Nephron (organoid): ENCODE data around the gene LRBA.
A peak's percentile ranks its signal among the peaks of the same experiment; 100 is the strongest.

Experiments
- H3K27ac Mint-ChIP-seq, 3 experiments: 2 replicates each; pipeline ENCODE4 v1.8.0; 2020; ENCODE audit warnings: mixed read lengths in 3 of 3, mild to moderate bottlenecking in 2 of 3, moderate library complexity in 1 of 3
- H3K27me3 Mint-ChIP-seq: 2 replicates; pipeline ENCODE4 v1.8.0; 2021; ENCODE audit warnings: low read depth, mild to moderate bottlenecking, moderate library complexity, mixed read lengths
- H3K36me3 Mint-ChIP-seq: 2 replicates; pipeline ENCODE4 v1.8.0; 2020; ENCODE audit warnings: low read depth, mixed read lengths
- H3K4me1 Mint-ChIP-seq: 2 replicates; pipeline ENCODE4 v1.8.0; 2020; ENCODE audit warnings: mixed read lengths
- H3K4me3 Mint-ChIP-seq, 3 experiments: 2 replicates each; pipeline ENCODE4 v1.8.0; 2020; ENCODE audit warnings: mild to moderate bottlenecking in 3 of 3, mixed read lengths in 3 of 3, moderate library complexity in 2 of 3
- H3K9me3 Mint-ChIP-seq: 2 replicates; pipeline ENCODE4 v1.8.0; 2020; ENCODE audit warnings: mixed read lengths
- CTCF ChIP-seq, 3 experiments: fragments of 200-600 bp; sonication (generic); IDR thresholded peaks; one replicate each; pipeline ENCODE4 v1.5.0; 2021; ENCODE audit warnings: antibody characterized with exemption in 3 of 3; ENCODE audit not compliant: unreplicated experiment in 3 of 3

Gene LRBA

GRCh38 chr4:150784305-150784704 is 230.8 kb downstream of the LRBA start:
- TF ChIP-seq CTCF (IDR thresholded peaks at IDR 0.05; ENCODE audit: unreplicated experiment in 3 of 3) = no peak
- Mint-ChIP-seq H3K36me3 (peaks cover 4% of the 10 kb centered on the region), H3K9me3 (no peaks in the 10 kb centered on the region), H3K4me1 (peaks cover 5% of the 10 kb centered on the region), H3K27me3 (no peaks in the 10 kb centered on the region), H3K4me3 (no peak overlapping the region), H3K27ac (peak overlapping the region in 1 of 3 experiments; percentile 15)

- Mint-ChIP-seq H3K4me1 (peaks cover 5% of the 10 kb centered on the region), H3K27ac (peak overlapping the region in 1 of 3 experiments; percentile 8), H3K4me3 (no peak overlapping the region), H3K27me3 (no peaks in the 10 kb centered on the region), H3K36me3 (peaks cover 4% of the 10 kb centered on the region), H3K9me3 (no peaks in the 10 kb centered on the region)
- TF ChIP-seq CTCF (IDR thresholded peaks at IDR 0.05; ENCODE audit: unreplicated experiment in 3 of 3) = no peak
Measured at GRCh38 chr4:150782921-150783320, 232.2 kb downstream of the LRBA start.

- Mint-ChIP-seq H3K36me3 (peaks cover 4% of the 10 kb centered on the region), H3K4me1 (peaks cover 5% of the 10 kb centered on the region), H3K4me3 (no peak overlapping the region), H3K9me3 (no peaks in the 10 kb centered on the region), H3K27ac (peak overlapping the region in 2 of 3 experiments; percentile 42 to 56), H3K27me3 (no peaks in the 10 kb centered on the region)
- no peak for TF ChIP-seq CTCF (IDR thresholded peaks at IDR 0.05; ENCODE audit: unreplicated experiment in 3 of 3)
Measured at GRCh38 chr4:150782311-150782710, 232.8 kb downstream of the LRBA start.

- Mint-ChIP-seq H3K36me3 (peaks cover 4% of the 10 kb centered on the region), H3K27me3 (no peaks in the 10 kb centered on the region), H3K4me1 (peaks cover 5% of the 10 kb centered on the region), H3K9me3 (no peaks in the 10 kb centered on the region), H3K27ac (no peak overlapping the region), H3K4me3 (no peak overlapping the region)
- TF ChIP-seq CTCF (IDR thresholded peaks at IDR 0.05; ENCODE audit: unreplicated experiment in 3 of 3) = no peak
Measured at GRCh38 chr4:150781191-150781590, 233.9 kb downstream of the LRBA start.

- TF ChIP-seq CTCF (IDR thresholded peaks at IDR 0.05; ENCODE audit: unreplicated experiment in 3 of 3) = no peak
- Mint-ChIP-seq H3K27ac (no peak overlapping the region), H3K4me1 (peaks cover 5% of the 10 kb centered on the region), H3K4me3 (no peak overlapping the region), H3K27me3 (no peaks in the 10 kb centered on the region), H3K36me3 (peaks cover 4% of the 10 kb centered on the region), H3K9me3 (no peaks in the 10 kb centered on the region)
Measured at GRCh38 chr4:150779707-150780106, 235.4 kb downstream of the LRBA start.

GRCh38 chr4:150773729-150774449 is 241.2 kb downstream of the LRBA start:
- TF ChIP-seq CTCF (IDR thresholded peaks at IDR 0.05; ENCODE audit: unreplicated experiment in 3 of 3) = no peak
- Mint-ChIP-seq H3K4me1 (no peaks in the 10 kb centered on the region), H3K27ac (no peak overlapping the region), H3K27me3 (no peaks in the 10 kb centered on the region), H3K9me3 (no peaks in the 10 kb centered on the region), H3K4me3 (no peak overlapping the region), H3K36me3 (no peaks in the 10 kb centered on the region)
